HepG2 (cell line): ENCODE measurements around the gene HES7. TPM values are rescaled to one million over a fixed set of nuclear protein-coding genes. Genes with fewer than 3 reads are reported as not detected.

Experiments
- ATAC-seq: fragments of 200-7000 bp; cut with Tn5 transposase; 3 replicates; pipeline ENCODE4 v1.9.1; 2020; ENCODE audit warnings: mild to moderate bottlenecking, moderate library complexity
- BruUV-seq: library from RNA; stranded (reverse); fragments of 400-500 nt; replicated peaks from 2 replicates; lab custom pipeline; 2021; lab: Mats Ljungman, UMichigan
- CTCF ChIA-PET: fragments of 300-600 bp; formaldehyde crosslinking; extraction: SDS; loops from one replicate; lab custom pipeline; 2021; ENCODE audit warnings: low total read pairs, inconsistent platforms, low intra/inter-chr PET ratio; lab: Yijun Ruan, JAX
- POLR2A ChIA-PET: fragments of 350-600 bp; sonication (Branson Sonifier 250); formaldehyde crosslinking; loops from one replicate; lab custom pipeline; 2020; ENCODE audit warnings: antibody characterized with exemption, inconsistent platforms; lab: Yijun Ruan, JAX
- DNase-seq: peaks from one replicate; pipeline ENCODE4 v3.0.0-alpha.2; 2015; ENCODE audit warnings: low spot score
- FAIRE-seq: peaks from 3 replicates; lab custom pipeline; 2011; peaks lifted over from hg19 to GRCh38; lab: Jason Lieb, UNC
- H2AFZ ChIP-seq: one replicate; pipeline ENCODE4 v1.6.1; 2011; ENCODE audit warnings: low read length, inconsistent platforms
- H3K27ac ChIP-seq: fragments of 300-600 bp; 3 replicates; pipeline ENCODE4 v1.8.0; 2011; ENCODE audit warnings: mixed run types, mild to moderate bottlenecking, mixed read lengths, low read length, inconsistent platforms; ENCODE audit not compliant: insufficient read depth; ENCODE audit errors: extremely low read length
- H3K27me3 ChIP-seq, 2 experiments: fragments of 200-600 bp in 1 of 2; 2 replicates in 1 of 2; 3 replicates in 1 of 2; pipeline versions ENCODE4 v1.6.0 to v1.8.0; 2011; ENCODE audit warnings: low read length in 2 of 2, mild to moderate bottlenecking in 2 of 2, moderate library complexity in 2 of 2, inconsistent platforms in 1 of 2; ENCODE audit not compliant: insufficient read depth in 2 of 2, control insufficient read depth in 1 of 2
- H3K36me3 ChIP-seq, 2 experiments: fragments of 200-600 bp in 1 of 2; replicated peaks in 1 of 2; 2 replicates in 1 of 2; 3 replicates in 1 of 2; pipeline versions ENCODE4 v1.5.1 to v1.8.0; 2011; ENCODE audit warnings: low read length in 2 of 2, inconsistent platforms in 1 of 2; ENCODE audit not compliant: insufficient read depth in 2 of 2, control insufficient read depth in 1 of 2
- H3K4me1 ChIP-seq: 2 replicates; pipeline ENCODE4 v1.5.1; 2012; ENCODE audit warnings: low read length, inconsistent platforms; ENCODE audit not compliant: insufficient read depth
- H3K4me2 ChIP-seq: 2 replicates; pipeline ENCODE4 v1.6.0; 2011; ENCODE audit warnings: low read depth, low read length, inconsistent platforms
- H3K4me3 ChIP-seq, 3 experiments: fragments of 200-600 bp in 1 of 3; sonication (generic), shearing (Covaris generic) in 1 of 3; replicated peaks in 1 of 3; 2 replicates each; pipeline ENCODE4 v1.5.1; 2011 to 2016; ENCODE audit warnings: low read length in 3 of 3, inconsistent platforms in 2 of 3, low read depth in 2 of 3, mild to moderate bottlenecking in 2 of 3, control low read depth in 1 of 3, mixed read lengths in 1 of 3; ENCODE audit not compliant: insufficient read depth in 1 of 3
- H3K79me2 ChIP-seq: one replicate; pipeline ENCODE4 v1.6.1; 2011; ENCODE audit warnings: low read length, inconsistent platforms; ENCODE audit not compliant: insufficient read depth
- H3K9ac ChIP-seq: 2 replicates; pipeline ENCODE4 v1.6.0; 2011; ENCODE audit warnings: mild to moderate bottlenecking, low read depth, low read length, inconsistent platforms; ENCODE audit not compliant: insufficient read depth
- H3K9me3 ChIP-seq: 2 replicates; pipeline ENCODE4 v1.5.1; 2012; ENCODE audit warnings: mild to moderate bottlenecking, low read length
- H4K20me1 ChIP-seq: 2 replicates; pipeline ENCODE4 v1.6.0; 2011; ENCODE audit warnings: inconsistent platforms, mild to moderate bottlenecking, low read length, moderate library complexity; ENCODE audit not compliant: insufficient read depth
- CCDC6 ChIP-seq: sonication (generic); formaldehyde crosslinking; IDR thresholded peaks from 2 replicates; pipeline ENCODE4 v1.8.1; 2022; ENCODE audit warnings: mild to moderate bottlenecking, missing genetic modification reagents, moderate library complexity
- GABPA ChIP-seq, 2 experiments: IDR thresholded peaks; 2 replicates each; pipeline ENCODE4 v1.6.1; 2011 to 2016; ENCODE audit warnings: low read depth in 2 of 2, low read length in 1 of 2, missing biosample characterization in 1 of 2, missing genetic modification characterization in 1 of 2
- GATAD2A ChIP-seq: IDR thresholded peaks from 2 replicates; pipeline ENCODE4 v1.6.1; 2016
- GTF3A ChIP-seq: sonication (generic); formaldehyde crosslinking; conservative IDR thresholded peaks from 2 replicates; pipeline ENCODE4 v1.4.0; 2020; ENCODE audit warnings: mild to moderate bottlenecking, missing genetic modification reagents
- TSC22D2 ChIP-seq: sonication (generic); formaldehyde crosslinking; IDR thresholded peaks from 2 replicates; pipeline ENCODE4 v1.5.1; 2020; ENCODE audit warnings: missing genetic modification reagents, mild to moderate bottlenecking, borderline replicate concordance
- ZNF296 ChIP-seq: sonication (generic); formaldehyde crosslinking; conservative IDR thresholded peaks from 2 replicates; pipeline ENCODE4 v1.5.0; 2020; ENCODE audit warnings: mild to moderate bottlenecking, missing genetic modification reagents
- ZNF788 ChIP-seq: sonication (generic); formaldehyde crosslinking; IDR thresholded peaks from 2 replicates; pipeline ENCODE4 v1.5.0; 2020; ENCODE audit warnings: mild to moderate bottlenecking, missing genetic modification reagents, borderline replicate concordance
- ZNF839 ChIP-seq: sonication (generic); formaldehyde crosslinking; IDR thresholded peaks from 2 replicates; pipeline ENCODE4 v1.4.0; 2020; ENCODE audit warnings: missing genetic modification reagents, mild to moderate bottlenecking, borderline replicate concordance
- ZNF891 ChIP-seq: sonication (generic); formaldehyde crosslinking; IDR thresholded peaks from 2 replicates; pipeline ENCODE4 v1.5.0; 2020; ENCODE audit warnings: mild to moderate bottlenecking, missing genetic modification reagents
- WGBS: methylation state at CpG from one replicate; pipeline ENCODE4 v1.1.6; 2017; ENCODE audit warnings: low lambda C conversion rate; 5-methylcytosine and 5-hydroxymethylcytosine counted together
- in situ Hi-C: cut with HindIII; loops from 2 replicates; pipeline ENCODE4 v1.10.0; 2017; ENCODE audit warnings: low pct_unique_long_range_greater_than_20kb; ENCODE audit not compliant: extremely low pct_ligation_motif_present
- intact Hi-C: fragments of 100-400 bp; cut with micrococcal nuclease; formaldehyde crosslinking; loops from one replicate; pipeline ENCODE4 v1.10.0; 2022; ENCODE audit not compliant: unreplicated experiment
- polyA plus RNA-seq, 8 experiments: library from polyadenylated mRNA; depleted of rRNA in 3 of 8; stranded (reverse) in 7 of 8; unstranded in 1 of 8; fragments of >200 nt; fragmentation: Illumina TruSeq in 4 of 8; extraction: Trizol in 4 of 8; gene quantifications; 2 replicates each; pipeline versions ENCODE4 v1.2.1 to v1.2.3, GENCODE V29; 2011 to 2016; ENCODE audit warnings: low read depth in 4 of 8, missing spikeins in 1 of 8, mixed read lengths in 1 of 8; ENCODE audit not compliant: insufficient read depth in 1 of 8
- total RNA-seq, 5 experiments: library from RNA; depleted of rRNA; stranded (reverse); fragments of >200 nt; fragmentation: Illumina TruSeq; extraction: Trizol; gene quantifications; 2 replicates each; pipeline ENCODE4 v1.2.3, GENCODE V29; 2016; ENCODE audit warnings: low read depth in 1 of 5
- TF ChIP-seq, protein P1 (sequence below), 2 experiments: sonication (generic) in 1 of 2; formaldehyde crosslinking in 1 of 2; IDR thresholded peaks; 2 replicates each; pipeline versions ENCODE4 v1.4.0 to v1.6.1; 2018 to 2020; ENCODE audit warnings: missing genetic modification reagents in 2 of 2, borderline replicate concordance in 1 of 2, low read depth in 1 of 2, mild to moderate bottlenecking in 1 of 2, missing biosample characterization in 1 of 2
- TF ChIP-seq, protein P2 (sequence below): sonication (generic); formaldehyde crosslinking; IDR thresholded peaks from 2 replicates; pipeline ENCODE4 v1.4.0; 2020; ENCODE audit warnings: missing genetic modification reagents, mild to moderate bottlenecking, borderline replicate concordance
- TF ChIP-seq, protein P3 (sequence below): sonication (generic); formaldehyde crosslinking; IDR thresholded peaks from 2 replicates; pipeline ENCODE4 v1.4.0; 2020; ENCODE audit warnings: missing genetic modification reagents

The HES7 gene
- total and polyA plus RNA-seq, 2 of the 13 experiments (the other 11 are each of a cell fraction or from before 2014, with no cell fraction given), result not detected

DNA sequence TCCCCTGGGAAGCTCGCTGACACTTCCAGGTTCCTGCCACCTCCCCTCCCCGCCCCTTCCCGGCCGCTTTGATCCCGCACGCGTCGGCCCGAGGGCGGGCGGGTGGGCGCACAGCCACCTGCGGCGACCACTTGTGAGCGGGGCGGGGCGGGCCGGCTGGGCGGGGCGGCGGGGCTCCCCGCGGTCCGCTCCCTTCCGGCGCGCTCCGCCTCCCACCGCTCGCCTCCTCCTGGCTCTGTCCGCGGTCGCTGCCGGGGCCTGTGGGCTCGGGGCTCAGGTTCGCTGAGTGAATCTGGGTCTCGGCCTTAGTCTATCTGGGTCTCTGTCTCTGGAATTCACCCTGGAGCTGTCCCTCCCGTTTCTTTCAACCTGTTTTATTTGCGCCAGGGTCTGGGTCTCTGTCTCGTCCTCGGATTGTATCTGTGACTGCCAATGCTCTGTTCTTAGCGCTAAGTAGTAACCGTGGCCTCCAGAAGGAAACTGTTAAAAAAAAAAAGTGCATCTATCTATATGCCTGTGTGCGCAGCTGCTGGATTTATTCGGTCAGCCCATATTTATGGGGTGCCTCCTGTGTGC is 2.7 kb upstream of the HES7 start (continued):
- TF ChIP-seq CCDC6, result no peak
- TF ChIP-seq, all 625 proteins: peak for 13

DNA sequence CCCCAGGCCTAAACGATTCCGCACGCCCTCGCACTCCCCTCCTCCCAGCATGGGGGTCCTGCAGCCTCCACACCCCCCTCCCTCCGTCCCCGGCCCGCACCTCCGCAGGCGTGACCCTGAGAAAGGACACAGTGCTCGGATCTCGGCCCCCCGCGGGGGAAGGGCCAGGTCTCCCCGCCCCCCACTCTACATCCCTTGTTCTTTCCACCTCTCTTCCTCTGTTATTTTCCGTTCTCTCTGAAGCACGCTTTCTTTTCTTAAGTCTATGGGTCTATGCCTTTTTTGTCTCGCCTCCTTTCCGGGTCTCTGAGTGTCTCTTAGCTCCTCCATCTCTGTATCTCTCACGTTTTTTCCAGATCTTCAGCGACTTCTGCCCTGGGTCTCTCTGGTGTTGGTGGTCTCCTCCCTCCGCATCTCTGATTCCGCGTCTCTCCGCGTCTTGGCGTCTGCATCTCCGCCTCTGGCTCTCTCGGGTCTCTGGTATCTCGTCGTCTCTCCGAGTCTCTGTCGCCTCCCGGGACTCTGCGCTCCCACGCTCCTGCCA is 2.1 kb upstream of the HES7 start:
- peaks cover 46% of the 10 kb centered on the region for H3K4me1 ChIP-seq
- no peaks in the 10 kb centered on the region for H3K36me3 ChIP-seq
- no peak for ATAC-seq
- POLR2A ChIA-PET, result interaction anchor here (1.0 to 1.9 kb wide), 4 partner anchors 8 to 284 kb away, joined by 4 to 11 read pairs (median 4); partner anchors contain the start of gene ALOXE3
- H3K27me3 ChIP-seq, result peaks cover 5 to 43% of the 10 kb centered on the region in 2 experiments
- peak overlapping the region; percentile 26; the same call in 1 of the 2 replicates for H3K9ac ChIP-seq
- no peaks in the 10 kb centered on the region for H3K79me2 ChIP-seq
- no peak overlapping the region for H3K27ac ChIP-seq
- WGBS, result under 1% methylated on average over 35 of the region's 35 CpGs
- H3K9me3 ChIP-seq, result no peaks in the 10 kb centered on the region
- intact Hi-C loops, result loop anchor here (2.0 kb wide), 1 partner anchor 13 kb away; no protein-coding TSS in a partner anchor
- H4K20me1 ChIP-seq, result peaks cover 3% of the 10 kb centered on the region; the same call in 1 of the 2 replicates
- DNase-seq, result no peak
- BruUV-seq, result no TSS peak
- H3K4me2 ChIP-seq, result peak overlapping the region; percentile 100
- in situ Hi-C loops, result loop anchor here (10.0 kb wide), 1 partner anchor 59 kb away; no protein-coding TSS in a partner anchor
- CTCF ChIA-PET, result no interaction called here
- peak overlapping the region; percentile 71 for H2AFZ ChIP-seq
- no peak for FAIRE-seq
- peak overlapping the region; percentile 58 to 95 (median 68) for H3K4me3 ChIP-seq
- TF ChIP-seq, protein P1, sequence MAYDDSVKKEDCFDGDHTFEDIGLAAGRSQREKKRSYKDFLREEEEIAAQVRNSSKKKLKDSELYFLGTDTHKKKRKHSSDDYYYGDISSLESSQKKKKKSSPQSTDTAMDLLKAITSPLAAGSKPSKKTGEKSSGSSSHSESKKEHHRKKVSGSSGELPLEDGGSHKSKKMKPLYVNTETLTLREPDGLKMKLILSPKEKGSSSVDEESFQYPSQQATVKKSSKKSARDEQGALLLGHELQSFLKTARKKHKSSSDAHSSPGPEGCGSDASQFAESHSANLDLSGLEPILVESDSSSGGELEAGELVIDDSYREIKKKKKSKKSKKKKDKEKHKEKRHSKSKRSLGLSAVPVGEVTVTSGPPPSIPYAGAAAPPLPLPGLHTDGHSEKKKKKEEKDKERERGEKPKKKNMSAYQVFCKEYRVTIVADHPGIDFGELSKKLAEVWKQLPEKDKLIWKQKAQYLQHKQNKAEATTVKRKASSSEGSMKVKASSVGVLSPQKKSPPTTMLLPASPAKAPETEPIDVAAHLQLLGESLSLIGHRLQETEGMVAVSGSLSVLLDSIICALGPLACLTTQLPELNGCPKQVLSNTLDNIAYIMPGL (CRISPR knock-in tag; IDR thresholded peaks at IDR 0.05; ENCODE audit: borderline replicate concordance in 1 of 2, low read depth in 1 of 2), result peak in 1 of 2 experiments; percentile 45; a peak in 3 of 4 replicates
- TF ChIP-seq GTF3A (CRISPR knock-in tag) (no peak), GATAD2A (CRISPR knock-in tag) (0 out of 2 replicates have a peak, but pooled peaks have one; percentile 6), TSC22D2 (CRISPR knock-in tag) (0 out of 2 replicates have a peak, but pooled peaks have one; percentile 5), GABPA (IDR thresholded peaks at IDR 0.05; ENCODE audit: low read depth, low read length) (no peak), GABPA (CRISPR knock-in tag; IDR thresholded peaks at IDR 0.05; ENCODE audit: low read depth) (no peak), ZNF839 (CRISPR knock-in tag) (0 out of 2 replicates have a peak, but pooled peaks have one; percentile 20), ZNF296 (CRISPR knock-in tag) (0 out of 2 replicates have a peak, but pooled peaks have one; percentile 4), ZNF788 (CRISPR knock-in tag) (0 out of 2 replicates have a peak, but pooled peaks have one; percentile 6), ZNF891 (CRISPR knock-in tag) (0 out of 2 replicates have a peak, but pooled peaks have one; percentile 9)
- TF ChIP-seq, protein P2, sequence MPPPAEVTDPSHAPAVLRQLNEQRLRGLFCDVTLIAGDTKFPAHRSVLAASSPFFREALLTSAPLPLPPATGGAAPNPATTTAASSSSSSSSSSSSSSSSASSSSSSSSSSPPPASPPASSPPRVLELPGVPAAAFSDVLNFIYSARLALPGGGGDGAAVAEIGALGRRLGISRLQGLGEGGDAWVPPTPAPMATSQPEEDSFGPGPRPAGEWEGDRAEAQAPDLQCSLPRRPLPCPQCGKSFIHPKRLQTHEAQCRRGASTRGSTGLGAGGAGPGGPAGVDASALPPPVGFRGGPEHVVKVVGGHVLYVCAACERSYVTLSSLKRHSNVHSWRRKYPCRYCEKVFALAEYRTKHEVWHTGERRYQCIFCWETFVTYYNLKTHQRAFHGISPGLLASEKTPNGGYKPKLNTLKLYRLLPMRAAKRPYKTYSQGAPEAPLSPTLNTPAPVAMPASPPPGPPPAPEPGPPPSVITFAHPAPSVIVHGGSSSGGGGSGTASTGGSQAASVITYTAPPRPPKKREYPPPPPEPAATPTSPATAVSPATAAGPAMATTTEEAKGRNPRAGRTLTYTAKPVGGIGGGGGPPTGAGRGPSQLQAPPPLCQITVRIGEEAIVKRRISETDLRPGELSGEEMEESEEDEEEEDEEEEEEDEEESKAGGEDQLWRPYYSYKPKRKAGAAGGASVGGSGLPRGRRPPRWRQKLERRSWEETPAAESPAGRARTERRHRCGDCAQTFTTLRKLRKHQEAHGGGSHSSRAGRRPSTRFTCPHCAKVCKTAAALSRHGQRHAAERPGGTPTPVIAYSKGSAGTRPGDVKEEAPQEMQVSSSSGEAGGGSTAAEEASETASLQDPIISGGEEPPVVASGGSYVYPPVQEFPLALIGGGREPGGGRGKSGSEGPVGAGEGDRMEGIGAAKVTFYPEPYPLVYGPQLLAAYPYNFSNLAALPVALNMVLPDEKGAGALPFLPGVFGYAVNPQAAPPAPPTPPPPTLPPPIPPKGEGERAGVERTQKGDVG, result no peak
- TF ChIP-seq, protein P3, sequence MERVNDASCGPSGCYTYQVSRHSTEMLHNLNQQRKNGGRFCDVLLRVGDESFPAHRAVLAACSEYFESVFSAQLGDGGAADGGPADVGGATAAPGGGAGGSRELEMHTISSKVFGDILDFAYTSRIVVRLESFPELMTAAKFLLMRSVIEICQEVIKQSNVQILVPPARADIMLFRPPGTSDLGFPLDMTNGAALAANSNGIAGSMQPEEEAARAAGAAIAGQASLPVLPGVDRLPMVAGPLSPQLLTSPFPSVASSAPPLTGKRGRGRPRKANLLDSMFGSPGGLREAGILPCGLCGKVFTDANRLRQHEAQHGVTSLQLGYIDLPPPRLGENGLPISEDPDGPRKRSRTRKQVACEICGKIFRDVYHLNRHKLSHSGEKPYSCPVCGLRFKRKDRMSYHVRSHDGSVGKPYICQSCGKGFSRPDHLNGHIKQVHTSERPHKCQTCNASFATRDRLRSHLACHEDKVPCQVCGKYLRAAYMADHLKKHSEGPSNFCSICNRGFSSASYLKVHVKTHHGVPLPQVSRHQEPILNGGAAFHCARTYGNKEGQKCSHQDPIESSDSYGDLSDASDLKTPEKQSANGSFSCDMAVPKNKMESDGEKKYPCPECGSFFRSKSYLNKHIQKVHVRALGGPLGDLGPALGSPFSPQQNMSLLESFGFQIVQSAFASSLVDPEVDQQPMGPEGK, result peak; percentile 33; the same call in 1 of the 2 replicates
